K562 (cell line): Measurements from ENCODE around the gene SIRT7. TPM values are rescaled to one million over a fixed set of nuclear protein-coding genes. Genes with fewer than 3 reads are reported as not detected.

Source experiments
- RB1 ChIP-seq: fragments of 450-650 bp; IDR thresholded peaks from 2 replicates; pipeline ENCODE4 v1.6.1; 2017; ENCODE audit warnings: low read depth, mild to moderate bottlenecking
- ZNF224 ChIP-seq: sonication (generic); formaldehyde crosslinking; IDR thresholded peaks from 2 replicates; pipeline ENCODE4 v1.8.0; 2022; ENCODE audit warnings: mild to moderate bottlenecking, missing genetic modification reagents
- ZNF3 ChIP-seq: fragments of 250-450 bp; sonication (Bioruptor Pico); IDR thresholded peaks from 2 replicates; pipeline ENCODE4 v1.5.0; 2021; ENCODE audit warnings: mild to moderate bottlenecking, moderate library complexity
- ZNF324 ChIP-seq: fragments of 250-450 bp; sonication (Bioruptor Pico); IDR thresholded peaks from 2 replicates; pipeline ENCODE4 v1.4.0; 2020; ENCODE audit warnings: mild to moderate bottlenecking
- polyA plus RNA-seq, 8 experiments: library from polyadenylated mRNA; depleted of rRNA in 4 of 8; stranded (reverse) in 5 of 8; unstranded in 3 of 8; fragments of >200 nt; fragmentation: Nextera tagmentation in 2 of 8; fragmentation: Illumina TruSeq in 1 of 8; extraction: Ambion mirVana in 2 of 8; extraction: Trizol in 1 of 8; gene quantifications; 2 replicates each; pipeline versions ENCODE4 v1.2.1 to v1.2.3, GENCODE V29; 2011 to 2014; ENCODE audit warnings: inconsistent platforms in 1 of 8, missing spikeins in 1 of 8
- total RNA-seq, 7 experiments: library from RNA; depleted of rRNA in 6 of 7; stranded (reverse); fragments of >200 nt in 6 of 7; fragmentation: Illumina TruSeq in 2 of 7; extraction: Trizol in 2 of 7; gene quantifications; 2 replicates each; pipeline versions ENCODE4 v1.2.1 to v1.2.3, GENCODE V29; 2011 to 2021; ENCODE audit warnings: low replicate concordance in 1 of 7
- TF ChIP-seq, protein P1 (sequence below): fragments of 450-650 bp; IDR thresholded peaks from one replicate; pipeline ENCODE4 v1.6.1; 2018; ENCODE audit warnings: mild to moderate bottlenecking, moderate library complexity; ENCODE audit not compliant: partially characterized antibody
- TF ChIP-seq, protein P2 (sequence below): fragments of 450-650 bp; formaldehyde crosslinking; IDR thresholded peaks from 2 replicates; pipeline ENCODE4 v1.4.0; 2022; ENCODE audit warnings: mild to moderate bottlenecking, moderate library complexity
- TF ChIP-seq, protein P3 (sequence below): sonication (generic); formaldehyde crosslinking; IDR thresholded peaks from 2 replicates; pipeline ENCODE4 v1.5.0; 2020; ENCODE audit warnings: missing genetic modification reagents
- TF ChIP-seq, protein P4 (sequence below), 2 experiments: fragments of 450-650 bp in 1 of 2; sonication (generic) in 1 of 2; formaldehyde crosslinking in 1 of 2; IDR thresholded peaks; 2 replicates each; pipeline versions ENCODE4 v1.7.1 to v1.9.0; 2016 to 2022; ENCODE audit warnings: inconsistent platforms in 1 of 2, mild to moderate bottlenecking in 1 of 2, missing genetic modification reagents in 1 of 2

Gene SIRT7
- total and polyA plus RNA-seq, 9 of the 15 experiments (the other 6 are each of a cell fraction or from before 2014, with no cell fraction given), result 1.6 to 54.8 (median 20.3) TPM

DNA sequence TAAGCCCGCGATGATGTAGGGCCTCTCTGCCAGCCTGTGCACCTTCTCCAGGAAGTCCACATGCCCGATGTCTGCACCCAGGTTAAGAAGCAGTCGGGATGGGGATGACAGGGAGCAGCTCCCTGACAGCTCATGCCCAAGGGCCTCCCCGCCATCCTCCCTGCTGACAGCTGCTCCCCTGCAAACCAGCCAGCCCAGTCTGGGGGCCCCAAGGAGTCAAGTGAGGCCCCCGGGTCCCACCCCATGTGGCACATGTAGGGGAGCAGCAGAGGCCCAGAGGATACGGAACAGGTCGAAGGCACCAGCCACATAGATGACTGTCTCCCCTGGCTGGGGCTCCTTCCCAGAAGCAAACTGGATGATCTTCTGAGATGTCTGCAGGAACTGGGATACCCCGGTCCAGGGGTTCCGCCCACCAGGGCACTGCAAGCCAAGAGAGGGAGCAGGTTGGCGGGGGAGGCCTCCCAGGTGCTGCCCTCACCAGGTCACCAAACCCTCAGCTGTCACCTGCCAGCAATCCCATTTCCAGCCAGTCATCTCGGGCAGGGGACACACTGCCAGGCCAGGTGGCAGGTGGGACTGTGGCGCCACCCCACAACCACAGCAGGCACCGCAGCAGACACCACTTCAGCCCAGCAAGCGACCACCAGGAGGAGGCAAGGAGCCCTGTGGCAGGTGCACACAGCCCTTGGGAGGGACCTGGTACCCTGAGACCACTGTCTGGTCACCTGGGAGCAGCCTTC, 11.3 kb downstream of the SIRT7 start (continued):
- TF ChIP-seq, protein P1, sequence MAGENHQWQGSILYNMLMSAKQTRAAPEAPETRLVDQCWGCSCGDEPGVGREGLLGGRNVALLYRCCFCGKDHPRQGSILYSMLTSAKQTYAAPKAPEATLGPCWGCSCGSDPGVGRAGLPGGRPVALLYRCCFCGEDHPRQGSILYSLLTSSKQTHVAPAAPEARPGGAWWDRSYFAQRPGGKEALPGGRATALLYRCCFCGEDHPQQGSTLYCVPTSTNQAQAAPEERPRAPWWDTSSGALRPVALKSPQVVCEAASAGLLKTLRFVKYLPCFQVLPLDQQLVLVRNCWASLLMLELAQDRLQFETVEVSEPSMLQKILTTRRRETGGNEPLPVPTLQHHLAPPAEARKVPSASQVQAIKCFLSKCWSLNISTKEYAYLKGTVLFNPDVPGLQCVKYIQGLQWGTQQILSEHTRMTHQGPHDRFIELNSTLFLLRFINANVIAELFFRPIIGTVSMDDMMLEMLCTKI, result no peak
- TF ChIP-seq ZNF3 (CRISPR knock-in tag), result no peak
- TF ChIP-seq, protein P2, sequence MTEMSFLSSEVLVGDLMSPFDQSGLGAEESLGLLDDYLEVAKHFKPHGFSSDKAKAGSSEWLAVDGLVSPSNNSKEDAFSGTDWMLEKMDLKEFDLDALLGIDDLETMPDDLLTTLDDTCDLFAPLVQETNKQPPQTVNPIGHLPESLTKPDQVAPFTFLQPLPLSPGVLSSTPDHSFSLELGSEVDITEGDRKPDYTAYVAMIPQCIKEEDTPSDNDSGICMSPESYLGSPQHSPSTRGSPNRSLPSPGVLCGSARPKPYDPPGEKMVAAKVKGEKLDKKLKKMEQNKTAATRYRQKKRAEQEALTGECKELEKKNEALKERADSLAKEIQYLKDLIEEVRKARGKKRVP (CRISPR knock-in tag), result no peak
- TF ChIP-seq, protein P3, sequence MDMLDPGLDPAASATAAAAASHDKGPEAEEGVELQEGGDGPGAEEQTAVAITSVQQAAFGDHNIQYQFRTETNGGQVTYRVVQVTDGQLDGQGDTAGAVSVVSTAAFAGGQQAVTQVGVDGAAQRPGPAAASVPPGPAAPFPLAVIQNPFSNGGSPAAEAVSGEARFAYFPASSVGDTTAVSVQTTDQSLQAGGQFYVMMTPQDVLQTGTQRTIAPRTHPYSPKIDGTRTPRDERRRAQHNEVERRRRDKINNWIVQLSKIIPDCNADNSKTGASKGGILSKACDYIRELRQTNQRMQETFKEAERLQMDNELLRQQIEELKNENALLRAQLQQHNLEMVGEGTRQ (CRISPR knock-in tag), result no peak
- no peak for TF ChIP-seq ZNF224
- no peak for TF ChIP-seq RB1
- TF ChIP-seq, protein P4, sequence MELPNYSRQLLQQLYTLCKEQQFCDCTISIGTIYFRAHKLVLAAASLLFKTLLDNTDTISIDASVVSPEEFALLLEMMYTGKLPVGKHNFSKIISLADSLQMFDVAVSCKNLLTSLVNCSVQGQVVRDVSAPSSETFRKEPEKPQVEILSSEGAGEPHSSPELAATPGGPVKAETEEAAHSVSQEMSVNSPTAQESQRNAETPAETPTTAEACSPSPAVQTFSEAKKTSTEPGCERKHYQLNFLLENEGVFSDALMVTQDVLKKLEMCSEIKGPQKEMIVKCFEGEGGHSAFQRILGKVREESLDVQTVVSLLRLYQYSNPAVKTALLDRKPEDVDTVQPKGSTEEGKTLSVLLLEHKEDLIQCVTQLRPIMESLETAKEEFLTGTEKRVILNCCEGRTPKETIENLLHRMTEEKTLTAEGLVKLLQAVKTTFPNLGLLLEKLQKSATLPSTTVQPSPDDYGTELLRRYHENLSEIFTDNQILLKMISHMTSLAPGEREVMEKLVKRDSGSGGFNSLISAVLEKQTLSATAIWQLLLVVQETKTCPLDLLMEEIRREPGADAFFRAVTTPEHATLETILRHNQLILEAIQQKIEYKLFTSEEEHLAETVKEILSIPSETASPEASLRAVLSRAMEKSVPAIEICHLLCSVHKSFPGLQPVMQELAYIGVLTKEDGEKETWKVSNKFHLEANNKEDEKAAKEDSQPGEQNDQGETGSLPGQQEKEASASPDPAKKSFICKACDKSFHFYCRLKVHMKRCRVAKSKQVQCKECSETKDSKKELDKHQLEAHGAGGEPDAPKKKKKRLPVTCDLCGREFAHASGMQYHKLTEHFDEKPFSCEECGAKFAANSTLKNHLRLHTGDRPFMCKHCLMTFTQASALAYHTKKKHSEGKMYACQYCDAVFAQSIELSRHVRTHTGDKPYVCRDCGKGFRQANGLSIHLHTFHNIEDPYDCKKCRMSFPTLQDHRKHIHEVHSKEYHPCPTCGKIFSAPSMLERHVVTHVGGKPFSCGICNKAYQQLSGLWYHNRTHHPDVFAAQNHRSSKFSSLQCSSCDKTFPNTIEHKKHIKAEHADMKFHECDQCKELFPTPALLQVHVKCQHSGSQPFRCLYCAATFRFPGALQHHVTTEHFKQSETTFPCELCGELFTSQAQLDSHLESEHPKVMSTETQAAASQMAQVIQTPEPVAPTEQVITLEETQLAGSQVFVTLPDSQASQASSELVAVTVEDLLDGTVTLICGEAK (IDR thresholded peaks at IDR 0.05), result no peak
- TF ChIP-seq, protein P4 (CRISPR knock-in tag; IDR thresholded peaks at IDR 0.05), result no peak
- TF ChIP-seq ZNF324 (CRISPR knock-in tag), result no peak
